ENCODE results near the gene KDM4B. TPM values are rescaled to one million over a fixed set of nuclear protein-coding genes. Genes with fewer than 3 reads are reported as not detected.
A peak's percentile ranks its signal among the peaks of the same experiment; 100 is the strongest.
"Not testable (repeated sequence)": the region's sequence is repeated elsewhere in the genome, so short reads cannot be mapped to it uniquely, and the experiment has no call there.

Gene KDM4B
- total and polyA plus RNA-seq, 4 donors, result 3.2 to 19.7 (median 12.9) TPM

DNA sequence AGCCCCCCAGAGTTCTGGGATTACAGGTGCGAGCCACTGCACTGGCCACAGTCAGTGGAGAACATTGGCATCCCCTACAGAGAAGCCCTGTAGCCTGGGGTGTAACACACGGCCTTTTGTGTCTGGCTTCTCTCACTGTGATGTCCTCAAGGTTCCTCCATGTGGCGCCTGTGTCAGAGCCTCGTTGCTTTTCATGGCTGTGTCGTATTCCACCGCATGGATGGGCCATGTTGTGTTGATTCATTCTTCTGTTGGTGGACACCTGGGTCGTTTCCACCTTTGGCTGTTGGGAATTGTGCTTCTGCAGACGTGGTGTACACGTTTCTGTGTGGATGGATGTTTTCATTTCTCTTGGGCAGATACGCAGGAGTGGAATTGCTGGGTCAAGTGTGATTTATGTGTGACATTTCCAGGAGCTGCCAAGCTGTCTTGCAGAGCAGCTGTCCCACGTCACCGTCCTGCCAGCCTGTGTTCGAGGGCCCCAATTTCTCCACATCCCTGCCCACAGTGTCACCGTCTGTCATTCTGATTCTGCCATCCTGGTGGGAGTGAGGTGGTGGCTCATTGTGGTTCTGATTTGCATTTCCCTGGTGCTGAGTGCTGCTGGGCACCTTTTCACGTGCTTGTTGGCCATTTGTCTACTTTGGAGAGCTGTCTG is 59.4 kb downstream of the KDM4B start (continued):
- TF ChIP-seq, protein P1, sequence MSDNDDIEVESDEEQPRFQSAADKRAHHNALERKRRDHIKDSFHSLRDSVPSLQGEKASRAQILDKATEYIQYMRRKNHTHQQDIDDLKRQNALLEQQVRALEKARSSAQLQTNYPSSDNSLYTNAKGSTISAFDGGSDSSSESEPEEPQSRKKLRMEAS (IDR thresholded peaks at IDR 0.05), result no peak
- TF ChIP-seq SP1 (IDR thresholded peaks at IDR 0.05) (no peak), YY1 (IDR thresholded peaks at IDR 0.05) (no peak)

- not testable (repeated sequence) for H3K27me3 ChIP-seq (ENCODE audit: control insufficient read depth in 4 of 4, insufficient read depth in 4 of 4, low read length in 3 of 4); H3K4me3 ChIP-seq (ENCODE audit: low read depth in 1 of 3, low read length in 3 of 3); H3K9me3 ChIP-seq (ENCODE audit: control insufficient read depth in 4 of 4, low read length in 3 of 4); H3K27ac ChIP-seq (ENCODE audit: low read depth in 1 of 2, low read length in 2 of 2); H3K9ac ChIP-seq (ENCODE audit: low read depth in 1 of 2, low read length in 2 of 2); H3K4me1 ChIP-seq (ENCODE audit: control insufficient read depth in 4 of 4, insufficient read depth in 4 of 4, low read length in 3 of 4)
- peaks cover 0 to 17% (median 9%) of the 10 kb centered on the region in 4 donors for H3K36me3 ChIP-seq (ENCODE audit: control insufficient read depth in 4 of 4, insufficient read depth in 3 of 4, low read depth in 1 of 4, low read length in 3 of 4)
- peak; percentile 64 for DNase-seq (ENCODE audit: low spot score)
- 78% methylated on average over 12 of the region's 12 CpGs for WGBS
- TF ChIP-seq, protein P2, sequence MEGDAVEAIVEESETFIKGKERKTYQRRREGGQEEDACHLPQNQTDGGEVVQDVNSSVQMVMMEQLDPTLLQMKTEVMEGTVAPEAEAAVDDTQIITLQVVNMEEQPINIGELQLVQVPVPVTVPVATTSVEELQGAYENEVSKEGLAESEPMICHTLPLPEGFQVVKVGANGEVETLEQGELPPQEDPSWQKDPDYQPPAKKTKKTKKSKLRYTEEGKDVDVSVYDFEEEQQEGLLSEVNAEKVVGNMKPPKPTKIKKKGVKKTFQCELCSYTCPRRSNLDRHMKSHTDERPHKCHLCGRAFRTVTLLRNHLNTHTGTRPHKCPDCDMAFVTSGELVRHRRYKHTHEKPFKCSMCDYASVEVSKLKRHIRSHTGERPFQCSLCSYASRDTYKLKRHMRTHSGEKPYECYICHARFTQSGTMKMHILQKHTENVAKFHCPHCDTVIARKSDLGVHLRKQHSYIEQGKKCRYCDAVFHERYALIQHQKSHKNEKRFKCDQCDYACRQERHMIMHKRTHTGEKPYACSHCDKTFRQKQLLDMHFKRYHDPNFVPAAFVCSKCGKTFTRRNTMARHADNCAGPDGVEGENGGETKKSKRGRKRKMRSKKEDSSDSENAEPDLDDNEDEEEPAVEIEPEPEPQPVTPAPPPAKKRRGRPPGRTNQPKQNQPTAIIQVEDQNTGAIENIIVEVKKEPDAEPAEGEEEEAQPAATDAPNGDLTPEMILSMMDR (IDR thresholded peaks at IDR 0.05; ENCODE audit: low read depth, low read length, missing input control), result peak; percentile 25
Measured at GRCh38 chr19:5029596-5029995, 60.7 kb downstream of the KDM4B start.

DNA sequence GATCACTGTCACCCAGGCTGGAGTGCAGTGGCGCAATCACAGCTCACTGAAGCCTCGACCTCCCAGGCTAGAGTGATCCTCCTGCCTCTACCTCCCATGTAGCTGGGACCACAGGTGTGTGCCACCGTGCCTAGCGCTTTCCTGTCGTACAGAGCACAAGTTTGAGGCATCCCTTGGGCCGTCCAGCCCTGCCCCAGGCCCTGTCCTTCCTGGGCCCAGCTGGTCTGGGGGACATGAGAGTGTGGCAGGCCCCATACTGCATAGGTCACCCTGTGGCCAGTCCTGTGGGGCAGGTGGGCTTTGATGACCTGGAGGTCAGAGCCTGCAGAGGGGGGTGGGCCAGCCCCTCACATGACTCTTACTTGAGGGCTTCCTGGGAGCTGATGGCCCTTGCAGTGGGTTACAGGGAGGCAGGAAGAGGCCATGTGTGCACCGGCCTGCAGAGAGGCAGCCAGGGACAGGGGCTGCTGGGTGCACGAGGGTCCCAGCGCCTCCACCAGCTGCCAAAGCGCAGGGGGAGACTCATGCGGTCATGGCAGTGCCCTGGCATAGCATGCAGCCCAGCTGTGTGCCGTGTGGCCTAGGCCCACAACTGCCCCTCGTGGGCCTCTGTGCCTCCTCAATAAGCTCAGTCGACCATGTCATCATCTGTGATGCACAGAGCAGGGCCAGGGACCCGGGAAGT is 61.4 kb downstream of the KDM4B start:
- no peak overlapping the region for H3K9ac ChIP-seq (ENCODE audit: low read depth in 1 of 2, low read length in 2 of 2)
- no peak overlapping the region for H3K4me3 ChIP-seq (ENCODE audit: low read depth in 1 of 3, low read length in 3 of 3)
- no peaks in the 10 kb centered on the region for H3K27me3 ChIP-seq (ENCODE audit: control insufficient read depth in 4 of 4, insufficient read depth in 4 of 4, low read length in 3 of 4)
- TF ChIP-seq HNF4A (conservative IDR thresholded peaks at IDR 0.05) (no peak), RXRA (IDR thresholded peaks at IDR 0.05) (no peak), JUND (IDR thresholded peaks at IDR 0.05) (no peak), GABPA (IDR thresholded peaks at IDR 0.05 in 1 of 2, conservative IDR thresholded peaks at IDR 0.05 in 1 of 2) (no peak), FOXA1 (IDR thresholded peaks at IDR 0.05) (no peak), HNF4G (IDR thresholded peaks at IDR 0.05) (no peak), ATF3 (IDR thresholded peaks at IDR 0.05) (no peak), NR2F2 (IDR thresholded peaks at IDR 0.05) (no peak), EGR1 (IDR thresholded peaks at IDR 0.05; ENCODE audit: low read depth in 2 of 2) (no peak), RAD21 (IDR thresholded peaks at IDR 0.05) (no peak), YY1 (IDR thresholded peaks at IDR 0.05) (no peak)
- TF ChIP-seq, protein P3, sequence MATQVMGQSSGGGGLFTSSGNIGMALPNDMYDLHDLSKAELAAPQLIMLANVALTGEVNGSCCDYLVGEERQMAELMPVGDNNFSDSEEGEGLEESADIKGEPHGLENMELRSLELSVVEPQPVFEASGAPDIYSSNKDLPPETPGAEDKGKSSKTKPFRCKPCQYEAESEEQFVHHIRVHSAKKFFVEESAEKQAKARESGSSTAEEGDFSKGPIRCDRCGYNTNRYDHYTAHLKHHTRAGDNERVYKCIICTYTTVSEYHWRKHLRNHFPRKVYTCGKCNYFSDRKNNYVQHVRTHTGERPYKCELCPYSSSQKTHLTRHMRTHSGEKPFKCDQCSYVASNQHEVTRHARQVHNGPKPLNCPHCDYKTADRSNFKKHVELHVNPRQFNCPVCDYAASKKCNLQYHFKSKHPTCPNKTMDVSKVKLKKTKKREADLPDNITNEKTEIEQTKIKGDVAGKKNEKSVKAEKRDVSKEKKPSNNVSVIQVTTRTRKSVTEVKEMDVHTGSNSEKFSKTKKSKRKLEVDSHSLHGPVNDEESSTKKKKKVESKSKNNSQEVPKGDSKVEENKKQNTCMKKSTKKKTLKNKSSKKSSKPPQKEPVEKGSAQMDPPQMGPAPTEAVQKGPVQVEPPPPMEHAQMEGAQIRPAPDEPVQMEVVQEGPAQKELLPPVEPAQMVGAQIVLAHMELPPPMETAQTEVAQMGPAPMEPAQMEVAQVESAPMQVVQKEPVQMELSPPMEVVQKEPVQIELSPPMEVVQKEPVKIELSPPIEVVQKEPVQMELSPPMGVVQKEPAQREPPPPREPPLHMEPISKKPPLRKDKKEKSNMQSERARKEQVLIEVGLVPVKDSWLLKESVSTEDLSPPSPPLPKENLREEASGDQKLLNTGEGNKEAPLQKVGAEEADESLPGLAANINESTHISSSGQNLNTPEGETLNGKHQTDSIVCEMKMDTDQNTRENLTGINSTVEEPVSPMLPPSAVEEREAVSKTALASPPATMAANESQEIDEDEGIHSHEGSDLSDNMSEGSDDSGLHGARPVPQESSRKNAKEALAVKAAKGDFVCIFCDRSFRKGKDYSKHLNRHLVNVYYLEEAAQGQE (IDR thresholded peaks at IDR 0.05), result no peak
- TF ChIP-seq, protein P2 (IDR thresholded peaks at IDR 0.05; ENCODE audit: low read depth, low read length, missing input control), result no peak
- H3K27ac ChIP-seq (ENCODE audit: low read depth in 1 of 2, low read length in 2 of 2), result no peak overlapping the region
- peaks cover 0 to 18% (median 9%) of the 10 kb centered on the region in 4 donors for H3K36me3 ChIP-seq (ENCODE audit: control insufficient read depth in 4 of 4, insufficient read depth in 3 of 4, low read depth in 1 of 4, low read length in 3 of 4)
- no peak for DNase-seq (ENCODE audit: low spot score)
- peaks cover 0 to 3% (median 0%) of the 10 kb centered on the region in 4 donors for H3K4me1 ChIP-seq (ENCODE audit: control insufficient read depth in 4 of 4, insufficient read depth in 4 of 4, low read length in 3 of 4)
- 89% methylated on average over 15 of the region's 15 CpGs for WGBS
- H3K9me3 ChIP-seq (ENCODE audit: control insufficient read depth in 4 of 4, low read length in 3 of 4), result no peaks in the 10 kb centered on the region
